PC-3 (cell line): Measurements from ENCODE around the gene CTSC. TPM values are rescaled to one million over a fixed set of nuclear protein-coding genes. Genes with fewer than 3 reads are reported as not detected.

ENCODE experiments used
- ATAC-seq: fragments of 200-7000 bp; cut with Tn5 transposase; 2 replicates; pipeline ENCODE4 v1.9.1; 2020; ENCODE audit warnings: mild to moderate bottlenecking, moderate library complexity
- Bru-seq: library from RNA; stranded (reverse); fragments of 400-500 nt; gene quantifications from one replicate; lab custom pipeline; 2021; lab: Mats Ljungman, UMichigan
- BruChase-seq, 2 experiments: library from RNA; stranded (reverse); fragments of 400-500 nt; gene quantifications; one replicate each; lab custom pipeline; 2021; lab: Mats Ljungman, UMichigan
- BruUV-seq: library from RNA; stranded (reverse); fragments of 400-500 nt; replicated peaks from 2 replicates; lab custom pipeline; 2021; lab: Mats Ljungman, UMichigan
- CTCF ChIA-PET: fragments of 300-600 bp; sonication (Branson Sonifier 250); formaldehyde crosslinking; loops from one replicate; lab custom pipeline; 2022; ENCODE audit warnings: antibody characterized with exemption; lab: Charles Lee
- POLR2A ChIA-PET: fragments of 300-600 bp; sonication (Branson Sonifier 250); formaldehyde crosslinking; loops from one replicate; lab custom pipeline; 2022; ENCODE audit warnings: antibody characterized with exemption; ENCODE audit not compliant: unreplicated experiment; lab: Charles Lee
- DNase-seq: peaks from one replicate; pipeline ENCODE4 v3.0.0-alpha.2; 2015
- H2AFZ ChIP-seq: fragments of 300-600 bp; sonication (generic); 2 replicates; pipeline ENCODE4 v1.6.0; 2016; ENCODE audit warnings: antibody characterized with exemption, low read length
- H3F3A ChIP-seq: fragments of 300-600 bp; sonication (generic); one replicate; pipeline ENCODE4 v1.6.0; 2017; ENCODE audit warnings: antibody characterized with exemption, low read length, control low read depth, mild to moderate bottlenecking; ENCODE audit not compliant: unreplicated experiment
- H3K27ac ChIP-seq: fragments of 300-600 bp; sonication (generic); 2 replicates; pipeline ENCODE4 v1.5.1; 2016; ENCODE audit warnings: mild to moderate bottlenecking, low read length
- H3K27me3 ChIP-seq: fragments of 300-600 bp; sonication (generic); 2 replicates; pipeline ENCODE4 v1.6.1; 2016; ENCODE audit warnings: low read length, mixed read lengths
- H3K36me3 ChIP-seq: fragments of 300-600 bp; sonication (generic); 2 replicates; pipeline ENCODE4 v1.6.1; 2016; ENCODE audit warnings: low read depth, mixed run types, low read length, mixed read lengths
- H3K4me1 ChIP-seq: fragments of 300-600 bp; sonication (generic); 2 replicates; pipeline ENCODE4 v1.5.1; 2016; ENCODE audit warnings: low read length; ENCODE audit not compliant: insufficient read depth
- H3K4me2 ChIP-seq: fragments of 300-600 bp; sonication (generic); 2 replicates; pipeline ENCODE4 v1.6.0; 2016; ENCODE audit warnings: low read length
- H3K4me3 ChIP-seq: fragments of 300-600 bp; sonication (generic); 2 replicates; pipeline ENCODE4 v1.5.1; 2016; ENCODE audit warnings: mild to moderate bottlenecking, low read length, mixed read lengths
- H3K79me2 ChIP-seq: fragments of 300-600 bp; sonication (generic); 2 replicates; pipeline ENCODE4 v1.6.1; 2017; ENCODE audit warnings: low read length, mixed read lengths
- H3K9ac ChIP-seq: fragments of 300-600 bp; sonication (generic); 2 replicates; pipeline ENCODE4 v1.6.0; 2016; ENCODE audit warnings: mild to moderate bottlenecking, low read length
- H3K9me2 ChIP-seq: fragments of 300-600 bp; sonication (generic); replicated peaks from 2 replicates; pipeline ENCODE4 v1.6.1; 2016; ENCODE audit warnings: mixed run types, low read length, mixed read lengths
- H3K9me3 ChIP-seq: fragments of 300-600 bp; sonication (generic); 2 replicates; pipeline ENCODE4 v1.6.1; 2016; ENCODE audit warnings: low read length, mixed read lengths
- H4K20me1 ChIP-seq: fragments of 300-600 bp; sonication (generic); 2 replicates; pipeline ENCODE4 v1.6.1; 2016; ENCODE audit warnings: low read length, mixed read lengths
- EZH2 ChIP-seq: fragments of 300-600 bp; sonication (generic); IDR thresholded peaks from one replicate; pipeline ENCODE4 v1.6.1; 2017; ENCODE audit warnings: antibody characterized with exemption, mild to moderate bottlenecking, low read length; ENCODE audit not compliant: unreplicated experiment
- EZH2phosphoT487 ChIP-seq: fragments of 300-600 bp; sonication (generic); IDR thresholded peaks from 2 replicates; pipeline ENCODE4 v1.6.1; 2018; ENCODE audit warnings: mild to moderate bottlenecking, antibody characterized with exemption, low read length, borderline replicate concordance
- intact Hi-C: fragments of 100-400 bp; cut with micrococcal nuclease; formaldehyde crosslinking; loops from 2 replicates; pipeline ENCODE4 v1.9.0; 2023
- long read RNA-seq: library from polyadenylated mRNA; unstranded; transcript quantifications from one replicate; pipeline ENCODE4 v2.0.0, GENCODE V29; 2021; ENCODE audit not compliant: unreplicated experiment
- total RNA-seq: library from RNA; depleted of rRNA; stranded (reverse); fragments of >200 nt; gene quantifications from 2 replicates; pipeline ENCODE4 v1.2.3, GENCODE V29; 2014; rRNA removed
- TF ChIP-seq, protein P1 (sequence below): fragments of 300-600 bp; sonication (generic); conservative IDR thresholded peaks from 2 replicates; pipeline ENCODE4 v1.5.1; 2017; ENCODE audit warnings: antibody characterized with exemption, low read depth, mild to moderate bottlenecking, low read length

The CTSC gene
- total RNA-seq (200 and 240 TPM in 2 replicates), Bru-seq, nascent RNA (percentile 95 among the genes with signal in this experiment), BruChase-seq, experiment 1, labeled RNA remaining after a 6-hour chase (percentile 87 among the genes with signal in this experiment), BruChase-seq, experiment 2, labeled RNA remaining after a 2-hour chase (percentile 85 among the genes with signal in this experiment)
- long read RNA-seq, full-length matches to known transcripts: 81 of 110 reads
- long read RNA-seq, partial matches to known transcripts: 4 of 110 reads
- long read RNA-seq, other reads (novel, unspliced or antisense): 25 of 110 reads

- no peaks in the 10 kb centered on the region for H3K9me2 ChIP-seq
- TSS peak; percentile 44 for BruUV-seq
- no peaks in the 10 kb centered on the region for H3K9me3 ChIP-seq
- peak within 1 kb of the TSS; percentile 94 for H2AFZ ChIP-seq
- peak; percentile 85 for ATAC-seq
- peaks cover 48% of the 10 kb centered on the region for H3K4me1 ChIP-seq
- H3K9ac ChIP-seq: peak within 1 kb of the TSS; percentile 96
- peak within 1 kb of the TSS; percentile 92 for H3K4me2 ChIP-seq
- H3K36me3 ChIP-seq: peaks cover 25% of the 10 kb centered on the region
- POLR2A ChIA-PET: interaction anchor here (0.5 to 1.1 kb wide), 6 partner anchors 20 to 573 kb away, joined by 3 to 7 read pairs (median 3); no protein-coding TSS in a partner anchor
- H3K27me3 ChIP-seq: no peaks in the 10 kb centered on the region
- peaks cover 29% of the 10 kb centered on the region for H4K20me1 ChIP-seq
- intact Hi-C loops: loop anchor here (1.0 to 10.0 kb wide), 3 partner anchors 145 to 463 kb away; no protein-coding TSS in a partner anchor
- CTCF ChIA-PET: interaction anchor here (0.6 kb wide), 1 partner anchor 201 kb away, joined by 3 read pairs; no protein-coding TSS in a partner anchor
- TF ChIP-seq EZH2phosphoT487 (no peak), EZH2 (no peak)
- TF ChIP-seq, protein P1, sequence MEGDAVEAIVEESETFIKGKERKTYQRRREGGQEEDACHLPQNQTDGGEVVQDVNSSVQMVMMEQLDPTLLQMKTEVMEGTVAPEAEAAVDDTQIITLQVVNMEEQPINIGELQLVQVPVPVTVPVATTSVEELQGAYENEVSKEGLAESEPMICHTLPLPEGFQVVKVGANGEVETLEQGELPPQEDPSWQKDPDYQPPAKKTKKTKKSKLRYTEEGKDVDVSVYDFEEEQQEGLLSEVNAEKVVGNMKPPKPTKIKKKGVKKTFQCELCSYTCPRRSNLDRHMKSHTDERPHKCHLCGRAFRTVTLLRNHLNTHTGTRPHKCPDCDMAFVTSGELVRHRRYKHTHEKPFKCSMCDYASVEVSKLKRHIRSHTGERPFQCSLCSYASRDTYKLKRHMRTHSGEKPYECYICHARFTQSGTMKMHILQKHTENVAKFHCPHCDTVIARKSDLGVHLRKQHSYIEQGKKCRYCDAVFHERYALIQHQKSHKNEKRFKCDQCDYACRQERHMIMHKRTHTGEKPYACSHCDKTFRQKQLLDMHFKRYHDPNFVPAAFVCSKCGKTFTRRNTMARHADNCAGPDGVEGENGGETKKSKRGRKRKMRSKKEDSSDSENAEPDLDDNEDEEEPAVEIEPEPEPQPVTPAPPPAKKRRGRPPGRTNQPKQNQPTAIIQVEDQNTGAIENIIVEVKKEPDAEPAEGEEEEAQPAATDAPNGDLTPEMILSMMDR: no peak
- H3K79me2 ChIP-seq: peaks cover 69% of the 10 kb centered on the region
- H3K27ac ChIP-seq: peak within 1 kb of the TSS; percentile 78
- H3F3A ChIP-seq: no peaks in the 10 kb centered on the region
- peak; percentile 96 for DNase-seq
- peak within 1 kb of the TSS; percentile 98 for H3K4me3 ChIP-seq
These were observed at the start of gene CTSC for GRCh38 chr11:88337181-88337986. TSS of gene CTSC (minus strand) at chr11:88337736. CDS start at chr11:88337672, 64 bp downstream.

DNA sequence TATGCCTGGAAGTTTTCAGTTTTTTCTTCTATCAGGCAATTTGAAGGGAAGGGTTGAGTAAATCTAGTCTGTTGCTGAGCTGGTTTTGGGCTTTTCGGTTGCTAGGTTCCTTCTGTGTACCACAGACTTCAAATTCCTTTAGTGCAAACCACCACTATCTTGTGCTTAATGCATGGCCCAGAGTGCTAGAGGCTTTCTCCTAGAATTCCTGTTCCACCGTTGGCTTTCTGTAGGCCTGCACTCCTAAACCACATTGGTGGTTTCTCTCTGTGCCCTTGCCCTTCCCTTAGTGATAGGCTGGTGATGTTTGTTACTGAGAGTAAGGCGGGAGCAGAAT, 47.1 kb upstream of the CTSC start:
- Histone ChIP-seq H3K4me3 (no peak overlapping the region; the same call in 1 of the 2 replicates), H4K20me1 (no peaks in the 10 kb centered on the region), H3K36me3 (no peaks in the 10 kb centered on the region), H2AFZ (peak overlapping the region; percentile 9; the same call in 1 of the 2 replicates), H3K9me2 (no peaks in the 10 kb centered on the region), H3K79me2 (no peaks in the 10 kb centered on the region), H3K27ac (peak overlapping the region; percentile 63), H3K4me1 (peaks cover 34% of the 10 kb centered on the region), H3F3A (no peaks in the 10 kb centered on the region), H3K9me3 (no peaks in the 10 kb centered on the region), H3K27me3 (no peaks in the 10 kb centered on the region), H3K9ac (no peak overlapping the region), H3K4me2 (peak overlapping the region; percentile 54)
- intact Hi-C loops: loop anchor here (1.0 kb wide), 1 partner anchor 46 kb away; no protein-coding TSS in a partner anchor
- no peak for TF ChIP-seq EZH2
- no peak for TF ChIP-seq EZH2phosphoT487
- TF ChIP-seq, protein P1: no peak
- DNase-seq: peak; percentile 48
- no TSS peak for BruUV-seq
- ChIA-PET CTCF (interaction anchor here (0.6 kb wide), 1 partner anchor 159 kb away, joined by 3 read pairs; no protein-coding TSS in a partner anchor), POLR2A (interaction anchor here (0.8 kb wide), 1 partner anchor 103 kb away, joined by 9 read pairs; no protein-coding TSS in a partner anchor)
- peak; percentile 47 for ATAC-seq
